OCI-LY3 (cell line): ENCODE results near the gene TOP1.

Source experiments
- EZH2phosphoT487 ChIP-seq: fragments of 200-600 bp; shearing (Covaris generic); IDR thresholded peaks from 2 replicates; pipeline ENCODE4 v1.6.1; 2018; ENCODE audit warnings: antibody characterized with exemption, mixed run types, low read depth
- TF ChIP-seq, protein P1 (sequence below): fragments of 200-600, 300-600 bp; sonication (generic); IDR thresholded peaks from 2 replicates; pipeline ENCODE4 v1.5.1; 2014; ENCODE audit warnings: antibody characterized with exemption, low read length, low read depth

DNA sequence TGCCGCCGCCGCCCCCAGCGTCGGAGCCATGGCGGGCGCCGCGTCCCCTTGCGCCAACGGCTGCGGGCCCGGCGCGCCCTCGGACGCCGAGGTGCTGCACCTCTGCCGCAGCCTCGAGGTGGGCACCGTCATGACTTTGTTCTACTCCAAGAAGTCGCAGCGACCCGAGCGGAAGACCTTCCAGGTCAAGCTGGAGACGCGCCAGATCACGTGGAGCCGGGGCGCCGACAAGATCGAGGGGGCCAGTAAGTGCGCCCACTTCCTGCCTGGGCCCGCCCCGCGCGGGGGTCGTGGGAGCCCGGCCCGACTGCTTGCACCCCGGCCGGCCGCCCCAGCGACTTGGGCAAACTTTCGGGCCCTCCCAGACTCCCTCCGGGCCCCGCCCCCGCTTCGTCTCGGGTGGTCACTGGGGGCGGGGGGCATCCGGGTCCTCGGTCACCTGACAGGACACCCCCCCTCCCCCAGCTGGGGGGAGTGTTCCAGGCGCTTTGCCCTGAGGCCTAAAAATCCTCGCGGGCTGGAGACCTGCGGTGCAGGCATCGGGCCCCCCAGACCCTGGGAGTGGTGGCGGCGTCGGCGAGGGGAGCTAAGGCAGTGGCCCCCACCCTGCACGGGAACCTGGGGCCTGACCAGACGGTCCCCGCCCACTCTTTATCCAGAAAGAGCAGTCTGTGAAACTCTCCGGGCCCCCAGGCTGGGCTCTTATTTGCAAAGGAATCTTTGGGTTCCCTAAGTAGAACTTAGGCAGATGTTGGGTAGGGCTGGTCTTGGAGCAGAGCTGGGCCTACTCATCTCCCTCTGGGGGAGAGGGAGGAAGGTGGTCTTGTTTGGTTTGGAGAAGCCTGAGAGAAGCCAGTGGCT is 109.2 kb downstream of the TOP1 start:
- TF ChIP-seq, protein P1, sequence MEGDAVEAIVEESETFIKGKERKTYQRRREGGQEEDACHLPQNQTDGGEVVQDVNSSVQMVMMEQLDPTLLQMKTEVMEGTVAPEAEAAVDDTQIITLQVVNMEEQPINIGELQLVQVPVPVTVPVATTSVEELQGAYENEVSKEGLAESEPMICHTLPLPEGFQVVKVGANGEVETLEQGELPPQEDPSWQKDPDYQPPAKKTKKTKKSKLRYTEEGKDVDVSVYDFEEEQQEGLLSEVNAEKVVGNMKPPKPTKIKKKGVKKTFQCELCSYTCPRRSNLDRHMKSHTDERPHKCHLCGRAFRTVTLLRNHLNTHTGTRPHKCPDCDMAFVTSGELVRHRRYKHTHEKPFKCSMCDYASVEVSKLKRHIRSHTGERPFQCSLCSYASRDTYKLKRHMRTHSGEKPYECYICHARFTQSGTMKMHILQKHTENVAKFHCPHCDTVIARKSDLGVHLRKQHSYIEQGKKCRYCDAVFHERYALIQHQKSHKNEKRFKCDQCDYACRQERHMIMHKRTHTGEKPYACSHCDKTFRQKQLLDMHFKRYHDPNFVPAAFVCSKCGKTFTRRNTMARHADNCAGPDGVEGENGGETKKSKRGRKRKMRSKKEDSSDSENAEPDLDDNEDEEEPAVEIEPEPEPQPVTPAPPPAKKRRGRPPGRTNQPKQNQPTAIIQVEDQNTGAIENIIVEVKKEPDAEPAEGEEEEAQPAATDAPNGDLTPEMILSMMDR: no peak
- no peak for TF ChIP-seq EZH2phosphoT487
